Stimulated activated CD8-positive, alpha-beta memory T cell treated with anti-CD3 and anti-CD28 coated beads, Interleukin-12 subunit alpha, Interleukin-12 subunit beta, amount 100 ng/mL, for 1 hour (primary cell): ENCODE measurements around the gene CSRP1.
"Not testable (repeated sequence)": the region's sequence is repeated elsewhere in the genome, so short reads cannot be mapped to it uniquely, and the experiment has no call there.

Source experiments
- DNase-seq: peaks from one replicate; pipeline ENCODE4 v3.0.0-alpha.2; 2020; ENCODE audit warnings: low read depth

The CSRP1 gene

GRCh38 chr1:201506557-201507359 is at the start of gene CSRP1:
Gene CSRP1, minus strand, starts transcription at chr1:201507123. Its CDS starts 10,820 bp downstream, at chr1:201496303.
- DNase-seq = peak; percentile 67

- DNase-seq = no peak
Measured at GRCh38 chr1:201555593-201555945, 48.6 kb upstream of the CSRP1 start.

- no peak for DNase-seq
Measured at GRCh38 chr1:201554789-201555592, 48.1 kb upstream of the CSRP1 start.

- no peak for DNase-seq
Measured at GRCh38 chr1:201554190-201554600, 47.3 kb upstream of the CSRP1 start.

GRCh38 chr1:201553496-201554189 is 46.7 kb upstream of the CSRP1 start:
- DNase-seq = no peak

GRCh38 chr1:201552941-201553351 is 46.0 kb upstream of the CSRP1 start:
- no peak for DNase-seq

- DNase-seq = no peak
Measured at GRCh38 chr1:201551877-201552731, 45.2 kb upstream of the CSRP1 start.

GRCh38 chr1:201551096-201551495 is 44.2 kb upstream of the CSRP1 start:
- no peak for DNase-seq

- DNase-seq = not testable (repeated sequence)
Measured at GRCh38 chr1:201549522-201549921, 42.6 kb upstream of the CSRP1 start.

GRCh38 chr1:201545851-201546492 is 39.0 kb upstream of the CSRP1 start:
- DNase-seq = no peak

GRCh38 chr1:201544710-201545109 is 37.8 kb upstream of the CSRP1 start:
- no peak for DNase-seq

GRCh38 chr1:201543871-201544642 is 37.1 kb upstream of the CSRP1 start:
- DNase-seq = no peak

- no peak for DNase-seq
Measured at GRCh38 chr1:201542309-201543035, 35.5 kb upstream of the CSRP1 start.

- no peak for DNase-seq
Measured at GRCh38 chr1:201540846-201541735, 34.2 kb upstream of the CSRP1 start.

GRCh38 chr1:201539561-201540431 is 32.9 kb upstream of the CSRP1 start:
- DNase-seq = no peak

GRCh38 chr1:201538612-201539551 is 32.0 kb upstream of the CSRP1 start, which contains the start of gene NAV1:
Gene NAV1, plus strand, starts transcription at chr1:201539127. Its CDS starts 83,758 bp downstream, at chr1:201622885.
- DNase-seq = no peak
